ENCODE results near the gene B4GALT5.
"Not testable (repeated sequence)": the region's sequence is repeated elsewhere in the genome, so short reads cannot be mapped to it uniquely, and the experiment has no call there.

B4GALT5 gene

GRCh38 chr20:49729780-49730179, 16.1 kb upstream of the B4GALT5 start:
- no peak for DNase-seq

GRCh38 chr20:49727894-49728885, 14.5 kb upstream of the B4GALT5 start:
- no peak for DNase-seq

- no peak for DNase-seq
Measured at GRCh38 chr20:49727478-49727877, 13.8 kb upstream of the B4GALT5 start.

- DNase-seq: no peak
Measured at GRCh38 chr20:49725694-49726093, 12.0 kb upstream of the B4GALT5 start.

- DNase-seq: not testable (repeated sequence)
Measured at GRCh38 chr20:49725224-49725606, 11.5 kb upstream of the B4GALT5 start.

- DNase-seq: no peak
Measured at GRCh38 chr20:49724408-49725223, 10.9 kb upstream of the B4GALT5 start.

- DNase-seq: not testable (repeated sequence)
Measured at GRCh38 chr20:49723758-49724157, 10.1 kb upstream of the B4GALT5 start.

- not testable (repeated sequence) for DNase-seq
Measured at GRCh38 chr20:49721326-49721725, 7.6 kb upstream of the B4GALT5 start.

- no peak for DNase-seq
Measured at GRCh38 chr20:49715466-49715865, 1.8 kb upstream of the B4GALT5 start.

GRCh38 chr20:49712996-49713752, 504 bp downstream of the B4GALT5 start:
- DNase-seq: no peak

- no peak for DNase-seq
Measured at GRCh38 chr20:49712646-49712995, 1.1 kb downstream of the B4GALT5 start.

- DNase-seq: no peak
Measured at GRCh38 chr20:49712118-49712517, 1.6 kb downstream of the B4GALT5 start.

GRCh38 chr20:49711667-49711987, 2.1 kb downstream of the B4GALT5 start:
- no peak for DNase-seq

- DNase-seq: no peak
Measured at GRCh38 chr20:49710971-49711666, 2.6 kb downstream of the B4GALT5 start.

- no peak for DNase-seq
Measured at GRCh38 chr20:49707118-49707517, 6.6 kb downstream of the B4GALT5 start.

GRCh38 chr20:49706630-49707091, 7.0 kb downstream of the B4GALT5 start:
- no peak for DNase-seq

GRCh38 chr20:49705893-49706292, 7.8 kb downstream of the B4GALT5 start:
- not testable (repeated sequence) for DNase-seq

- DNase-seq: no peak
Measured at GRCh38 chr20:49705358-49705757, 8.3 kb downstream of the B4GALT5 start.

- no peak for DNase-seq
Measured at GRCh38 chr20:49704932-49705336, 8.7 kb downstream of the B4GALT5 start.

GRCh38 chr20:49701916-49702315, 11.8 kb downstream of the B4GALT5 start:
- no peak for DNase-seq

GRCh38 chr20:49701241-49701790, 12.4 kb downstream of the B4GALT5 start:
- no peak for DNase-seq
